NCI-H2029 treated with DMSO at 0.1 percent for 48 hours (cell line): Measurements from ENCODE around the gene NT5C1A.

Experiments
- DNase-seq: peaks from one replicate; lab custom pipeline; 2025; lab: John Stamatoyannopoulos, UW

The NT5C1A gene

DNA sequence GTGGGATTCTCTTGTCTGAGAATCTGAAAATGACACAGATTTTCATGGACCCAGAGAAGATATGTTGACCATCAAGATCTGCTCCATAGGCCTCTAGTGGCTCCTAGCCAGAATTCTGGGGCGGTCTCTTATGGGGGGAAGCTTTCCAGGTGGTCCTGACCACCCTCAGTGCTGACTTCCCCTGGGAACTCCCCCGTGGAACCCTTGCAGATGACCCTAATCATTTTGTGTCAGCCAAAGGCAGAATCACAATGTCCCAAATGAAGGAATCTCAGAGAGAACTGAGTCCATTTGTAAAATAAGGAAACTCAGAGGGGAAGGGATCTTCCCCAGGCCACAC is 36.1 kb downstream of the NT5C1A start:
- no peak for DNase-seq

DNA sequence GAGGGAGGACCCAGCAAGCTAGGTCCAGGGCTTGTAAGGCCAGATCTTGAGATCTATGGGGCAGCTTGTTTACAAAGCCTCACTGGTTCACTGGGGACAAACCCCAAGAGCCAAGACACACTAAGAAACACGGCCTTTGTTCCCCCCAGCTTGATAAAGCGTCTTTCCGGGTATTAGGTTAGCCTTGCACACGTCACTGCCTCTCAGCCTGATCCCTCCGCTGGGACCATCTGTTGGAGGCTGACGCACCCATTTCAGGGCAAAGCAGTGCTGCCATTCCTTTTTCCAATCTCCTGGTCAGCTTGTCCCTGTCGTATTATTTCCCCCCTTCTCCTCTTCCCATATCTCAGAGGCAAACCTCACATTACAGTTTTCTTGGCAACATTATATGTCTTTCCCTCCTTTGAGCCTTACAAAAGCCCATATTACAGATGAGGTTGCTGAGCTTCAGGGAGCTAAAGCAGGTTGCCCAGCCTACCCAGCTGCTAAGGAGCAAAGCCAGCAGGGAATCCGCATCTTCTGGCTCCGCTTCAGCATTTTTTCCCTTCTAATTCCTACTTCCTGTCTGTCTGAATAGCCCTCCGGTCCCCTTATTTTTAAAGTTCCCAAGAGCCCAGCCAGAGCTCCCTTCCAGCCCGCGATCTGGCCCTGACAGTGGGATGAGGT is 36.6 kb downstream of the NT5C1A start:
- no peak for DNase-seq

DNA sequence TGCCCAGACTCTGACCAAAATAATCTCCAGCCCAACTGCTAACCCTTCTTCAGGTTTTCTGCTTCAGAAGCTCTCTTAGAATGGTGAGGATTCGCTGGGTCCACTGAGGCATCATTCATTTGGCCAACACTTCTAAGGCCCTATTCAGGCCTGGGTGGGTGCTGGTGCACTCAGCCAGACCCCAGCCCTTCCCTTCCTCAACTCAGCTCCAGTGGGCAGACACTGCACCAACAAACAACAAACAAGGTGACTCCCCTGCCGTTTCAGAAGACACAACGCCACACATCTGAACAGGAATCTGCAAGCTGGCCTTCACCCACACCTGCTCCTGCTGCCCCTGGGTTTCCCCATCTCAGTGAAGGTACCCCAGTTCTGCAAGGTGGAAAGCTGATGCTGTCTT is 38.5 kb downstream of the NT5C1A start:
- no peak for DNase-seq

DNA sequence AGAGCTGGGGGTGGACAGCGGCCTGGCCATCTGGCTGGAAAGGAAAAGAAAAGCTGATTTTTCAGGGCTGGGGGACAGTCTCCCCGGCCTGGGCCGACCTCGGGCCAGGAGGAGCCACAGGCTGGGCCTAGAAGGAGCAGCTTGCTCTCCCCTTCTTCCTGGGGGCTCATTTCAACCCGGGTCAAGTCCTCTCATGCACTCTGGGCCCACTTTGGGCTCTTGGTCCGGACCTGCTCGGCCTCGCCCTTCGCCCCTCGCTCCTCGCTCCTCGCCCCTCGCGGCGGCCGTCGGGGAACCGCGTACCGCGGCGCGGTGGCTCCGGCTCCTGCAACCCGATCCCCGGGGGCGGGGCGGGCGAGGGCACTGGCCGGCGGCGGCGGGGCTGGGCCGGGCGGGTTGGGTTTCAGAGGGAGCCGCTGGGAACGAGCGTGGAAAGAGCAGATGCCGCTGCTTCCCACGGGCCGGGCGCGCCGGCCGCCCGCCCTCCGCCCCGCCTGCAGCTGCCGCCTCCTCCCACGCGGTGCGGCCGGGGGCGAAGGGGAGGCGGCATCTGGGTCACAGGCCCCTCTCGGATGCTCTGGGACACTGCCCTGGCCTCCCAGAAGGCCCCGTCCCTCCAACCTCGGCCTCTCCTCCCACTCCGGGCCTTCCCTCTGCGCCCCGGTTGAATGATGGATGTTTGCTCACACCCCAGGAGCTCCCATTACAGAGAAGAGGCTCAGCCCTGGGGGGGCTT is 39.1 kb downstream of the NT5C1A start:
- DNase-seq: peak; percentile 79

DNA sequence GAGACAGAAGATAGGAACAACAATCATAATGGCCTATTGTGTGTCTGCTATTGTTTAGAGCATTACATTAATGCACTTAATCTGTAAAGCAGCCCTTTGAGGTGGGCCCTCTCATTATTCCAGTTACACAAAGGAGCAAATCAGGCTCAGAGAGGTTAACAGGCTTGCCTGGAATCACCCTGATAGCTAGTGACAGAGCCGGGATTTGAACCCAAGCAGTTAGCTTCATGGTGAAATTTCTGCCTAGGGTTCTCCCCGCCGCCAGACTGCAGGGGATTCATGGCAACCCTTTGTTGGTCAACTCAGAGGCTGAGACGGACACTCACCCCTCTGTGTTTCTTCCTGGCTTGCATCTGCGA is 39.6 kb downstream of the NT5C1A start:
- DNase-seq: no peak

DNA sequence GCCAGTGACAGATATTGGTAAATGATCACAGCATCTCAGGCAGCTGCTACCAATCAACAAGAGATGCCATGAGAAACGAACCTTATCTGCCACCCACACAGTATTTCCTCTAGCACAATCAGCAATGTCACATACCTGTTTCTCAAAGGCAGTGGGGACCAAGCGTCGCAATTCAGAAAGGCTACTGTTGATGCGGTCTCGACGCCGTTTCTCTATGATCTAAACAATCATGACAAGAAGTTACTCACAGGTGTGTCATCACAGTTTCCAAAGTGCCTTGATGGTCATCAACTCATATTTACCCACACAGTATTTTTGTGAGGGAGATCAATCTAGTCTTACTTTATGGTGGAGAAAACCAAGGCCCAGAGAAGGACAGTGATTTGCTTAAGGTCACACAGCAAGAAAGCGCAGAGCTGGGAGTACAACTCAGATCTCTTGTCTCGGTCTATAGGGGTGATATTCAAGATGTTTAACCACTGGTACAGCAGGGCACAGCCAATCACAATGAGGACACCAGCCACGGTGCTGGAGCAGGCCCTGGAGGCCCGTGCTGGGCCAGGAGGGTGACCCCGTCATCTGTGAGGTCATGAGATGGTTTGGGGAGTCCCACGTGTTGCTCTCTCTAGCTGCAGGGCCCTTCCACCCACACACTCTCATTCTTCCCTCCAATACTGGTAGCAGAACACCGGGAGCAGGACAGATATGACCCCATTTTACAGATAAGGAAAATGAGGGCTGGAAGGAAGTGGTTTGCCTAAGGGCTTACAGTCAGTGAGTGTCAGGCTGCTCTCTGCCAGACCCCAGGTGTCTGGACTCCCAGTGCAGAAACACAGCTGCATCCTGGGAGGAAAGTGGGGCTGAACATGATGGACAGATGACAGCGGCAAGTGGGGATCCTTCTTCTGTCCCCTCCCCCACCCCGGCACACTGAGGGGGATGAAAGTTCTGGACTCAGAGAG is 40.3 kb downstream of the NT5C1A start:
- DNase-seq: no peak

DNA sequence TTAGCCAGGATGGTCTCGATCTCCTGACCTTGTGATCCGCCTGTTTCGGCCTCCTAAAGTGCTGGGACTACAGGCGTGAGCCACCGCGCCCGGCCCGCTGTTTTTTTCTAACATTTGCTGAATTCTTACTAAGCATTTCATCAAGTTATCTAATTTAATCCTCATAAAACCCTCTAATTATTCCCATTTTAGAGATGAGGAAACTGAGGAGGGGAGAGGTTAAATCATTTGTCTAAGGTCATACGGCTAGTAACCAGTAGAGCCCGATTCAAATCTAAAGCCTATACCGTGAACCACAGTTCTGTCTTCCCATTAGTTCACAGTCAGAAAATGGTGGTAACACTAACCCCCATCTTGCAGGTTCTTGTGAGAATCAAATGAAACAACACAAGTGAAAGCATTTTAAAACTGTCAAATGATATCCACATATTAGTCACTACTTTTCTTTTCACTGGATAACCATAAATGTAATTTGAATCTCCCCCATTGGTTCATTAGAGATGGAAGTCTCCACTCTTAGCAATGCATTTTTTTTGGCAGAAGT is 43.0 kb downstream of the NT5C1A start:
- DNase-seq: no peak

DNA sequence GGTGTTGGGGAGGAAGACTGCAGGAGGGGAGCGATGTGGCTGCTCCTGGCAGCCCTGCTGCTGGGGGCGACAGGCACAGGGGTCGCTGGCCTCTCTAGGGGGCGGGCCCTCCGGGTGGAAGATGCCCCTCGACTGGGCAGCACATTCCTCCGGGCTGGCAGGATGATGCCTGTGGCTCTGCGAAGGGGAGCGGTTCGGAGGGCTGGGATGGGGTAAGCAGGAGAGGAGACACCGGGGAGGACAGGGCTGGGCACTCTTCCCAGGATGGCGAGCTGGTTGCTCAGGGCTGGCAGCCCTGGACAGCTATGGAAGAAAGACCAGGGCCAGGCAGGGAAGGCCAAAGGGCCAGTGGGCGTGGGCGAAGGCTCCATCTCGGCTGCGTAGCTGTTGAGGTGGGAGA is 45.3 kb downstream of the NT5C1A start:
- no peak for DNase-seq

DNA sequence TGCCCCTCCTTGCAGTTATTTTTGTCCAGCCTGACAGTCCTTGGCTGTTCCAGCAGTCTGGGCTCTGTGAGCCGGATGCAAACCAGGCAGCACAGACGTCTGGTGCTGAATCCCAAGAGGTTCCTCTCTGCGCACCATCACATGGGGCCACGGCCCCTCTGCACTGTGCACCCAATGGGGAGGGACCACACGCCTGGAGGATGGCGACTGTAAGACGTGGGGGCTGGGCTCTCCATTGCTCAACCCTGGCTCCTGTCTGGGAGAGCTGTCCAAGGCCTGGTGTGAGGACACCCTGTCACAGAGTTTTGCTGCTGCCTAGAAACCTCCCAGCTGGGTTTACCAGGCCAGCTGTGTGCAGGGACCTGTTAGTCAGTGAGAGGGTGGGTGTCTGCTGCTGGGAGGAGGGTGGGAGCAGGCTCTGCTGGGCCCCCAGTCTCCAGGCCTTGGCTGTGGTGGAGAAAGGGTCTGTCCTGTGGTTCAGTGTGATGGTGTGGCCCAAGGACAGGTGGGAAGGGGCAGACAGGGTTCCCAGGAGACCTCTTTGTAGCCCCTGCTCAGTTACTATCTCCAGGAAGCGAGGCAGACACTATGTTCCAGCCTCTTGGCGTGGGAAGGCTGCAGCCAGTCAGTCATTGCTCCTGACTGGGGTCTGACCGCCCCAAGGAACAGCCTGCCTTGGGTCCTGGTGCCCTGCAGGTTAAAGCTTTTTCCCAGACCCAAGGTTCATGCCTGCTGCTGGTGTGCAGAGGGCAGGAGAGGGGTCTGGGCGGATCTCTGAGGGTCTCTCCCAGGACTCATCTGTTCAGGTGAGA is 46.2 kb downstream of the NT5C1A start:
- no peak for DNase-seq

DNA sequence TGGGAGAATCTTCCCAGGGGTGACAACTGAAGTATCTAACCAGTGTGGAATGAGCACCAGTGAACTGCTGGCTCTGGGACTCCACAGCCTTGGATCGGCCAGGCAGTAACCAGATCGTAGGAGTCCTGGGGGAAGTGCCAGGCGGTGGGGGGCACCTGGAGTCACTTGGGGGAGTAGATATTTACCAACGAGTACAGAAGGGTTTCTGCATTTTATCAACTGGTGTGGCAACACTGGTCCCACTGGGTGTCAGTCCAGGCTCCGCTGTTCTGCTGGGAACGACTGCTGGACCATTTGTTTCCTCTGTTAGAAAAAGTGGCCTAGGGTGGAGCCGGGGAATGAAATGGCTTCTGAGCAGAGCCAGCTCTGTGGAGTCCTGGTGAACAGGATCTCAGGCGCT is 46.9 kb downstream of the NT5C1A start:
- DNase-seq: no peak

DNA sequence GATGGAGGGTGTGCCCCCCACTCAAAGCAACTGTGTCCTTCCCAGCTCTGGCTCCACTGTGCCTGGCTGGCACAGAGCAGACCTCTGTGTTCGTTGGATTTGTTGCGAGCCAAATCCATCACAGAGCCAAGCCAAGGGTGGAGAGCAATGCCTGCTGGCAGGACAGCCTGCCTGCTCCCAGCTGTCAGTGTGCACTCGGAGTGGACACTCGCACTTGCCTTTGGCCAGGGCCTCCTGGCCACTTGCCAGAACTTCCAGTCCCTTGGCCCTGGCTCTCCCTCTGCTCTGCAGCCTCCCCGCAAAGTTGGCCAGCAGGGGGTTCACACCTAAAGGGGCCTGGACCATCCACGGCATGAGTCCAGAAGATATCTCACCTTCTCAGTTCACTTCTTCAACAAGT is 48.9 kb downstream of the NT5C1A start:
- no peak for DNase-seq

DNA sequence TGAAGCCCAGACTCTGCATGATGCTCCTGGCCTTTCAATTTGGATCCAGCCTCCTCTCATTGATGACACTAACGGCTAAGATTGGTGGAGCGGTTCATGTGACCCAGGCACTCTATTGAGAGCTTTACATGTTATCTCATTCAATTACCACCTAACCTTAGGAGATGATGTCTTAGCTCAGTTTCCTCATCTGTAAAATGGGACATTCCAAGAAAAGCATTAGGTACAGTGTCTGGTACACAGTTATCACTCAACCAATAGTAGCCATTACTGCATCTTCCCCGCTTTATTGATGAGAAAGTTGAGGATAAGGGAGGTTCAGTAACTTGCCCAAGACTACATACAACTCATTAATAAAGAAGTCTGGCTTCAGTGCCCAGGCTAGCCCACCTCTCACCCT is 49.5 kb downstream of the NT5C1A start:
- DNase-seq: no peak

DNA sequence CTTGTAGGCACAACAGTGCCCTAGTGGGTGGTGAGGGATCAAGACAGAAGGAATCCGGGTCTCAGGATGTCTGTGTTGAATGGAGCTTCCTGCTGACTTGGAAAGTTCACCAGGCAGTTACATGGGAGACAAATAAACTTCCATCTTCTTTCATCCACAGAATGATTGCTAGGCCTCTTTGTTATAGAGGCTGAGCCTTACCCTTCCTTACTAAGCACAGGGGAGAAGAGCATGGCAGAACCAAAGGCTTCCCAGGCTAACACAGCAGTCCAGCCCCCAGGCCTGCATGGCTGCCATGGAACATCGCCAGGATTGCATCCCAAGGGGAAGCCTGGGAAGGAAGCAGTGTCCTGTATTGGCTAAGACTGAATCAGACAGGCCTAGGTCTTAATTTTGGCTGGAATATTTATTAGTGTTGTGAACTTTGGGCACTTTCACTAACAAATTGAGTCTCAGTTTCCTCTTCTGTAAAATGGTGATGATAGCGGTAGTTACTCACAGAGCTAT is 51.2 kb downstream of the NT5C1A start:
- DNase-seq: no peak

DNA sequence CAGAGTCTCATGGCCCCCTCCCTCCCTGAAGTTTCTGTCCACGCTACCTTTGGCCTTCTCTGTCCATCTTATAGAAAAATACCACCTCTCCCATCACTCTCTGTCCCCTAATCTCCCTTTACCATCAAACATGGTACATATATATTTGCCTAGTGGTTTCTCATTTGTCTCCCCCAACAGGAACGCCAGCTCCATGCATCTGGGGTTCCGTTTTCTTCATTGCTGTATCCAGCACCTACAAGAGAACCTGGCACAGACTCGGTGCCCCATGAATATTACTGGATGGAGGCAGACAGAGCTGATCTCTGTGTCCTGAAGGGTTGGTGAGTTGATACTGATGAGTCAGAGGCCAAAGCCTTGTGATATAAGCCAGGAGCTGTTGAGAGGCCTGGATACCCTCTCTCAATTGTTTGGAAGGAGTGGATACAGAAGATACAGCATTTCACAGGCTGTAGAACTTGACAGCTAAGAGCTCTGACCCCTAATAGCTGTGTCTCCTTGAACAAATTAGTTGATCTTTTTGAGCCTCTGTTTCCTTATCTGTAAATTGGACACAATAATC is 54.3 kb downstream of the NT5C1A start:
- no peak for DNase-seq

DNA sequence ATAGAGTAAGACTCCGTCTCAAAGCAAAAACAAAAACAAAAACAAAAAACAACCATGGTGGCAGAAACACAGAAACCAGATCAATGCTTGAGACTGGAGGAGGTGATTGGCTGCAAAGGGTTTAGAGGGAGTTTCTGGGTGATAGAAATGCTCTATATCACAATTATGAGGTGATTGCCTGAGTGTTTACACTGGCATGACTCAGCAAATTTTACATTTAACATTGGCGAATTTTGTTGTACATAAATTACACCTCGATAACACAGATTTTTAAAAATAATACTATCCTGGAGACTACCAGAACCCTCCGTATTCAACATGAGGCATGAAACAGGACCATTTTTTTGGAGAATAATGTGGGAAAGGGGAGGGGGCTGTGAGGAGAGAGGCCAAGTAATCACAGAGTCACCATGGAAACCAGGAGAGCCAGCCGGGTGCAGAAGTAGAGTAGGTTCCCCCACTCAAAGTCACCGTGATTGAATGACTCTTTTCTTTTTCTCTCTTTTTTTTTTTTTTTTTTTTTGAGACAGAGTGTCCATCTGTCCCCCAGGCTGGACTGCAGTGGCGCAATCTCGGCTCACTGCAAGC is 56.7 kb downstream of the NT5C1A start:
- peak; percentile 72 for DNase-seq

DNA sequence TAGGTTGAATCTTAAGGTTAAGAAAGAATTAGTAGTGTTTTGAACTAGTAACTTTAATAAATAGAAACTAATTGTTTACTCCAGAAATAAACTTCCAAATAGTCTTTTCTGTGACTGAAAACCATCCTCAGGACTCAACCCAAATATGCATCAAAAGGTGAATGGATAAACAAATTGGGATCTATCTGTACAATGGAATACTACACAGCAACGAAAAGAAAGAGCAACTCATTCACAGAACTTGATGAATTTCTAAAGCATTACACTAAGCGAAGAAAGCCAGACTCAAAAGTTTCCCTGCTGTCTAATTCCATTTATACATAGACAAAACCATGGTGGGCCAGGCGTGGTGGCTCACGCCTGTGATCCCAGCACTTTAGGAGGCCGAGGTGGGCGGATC is 57.4 kb downstream of the NT5C1A start:
- no peak for DNase-seq

DNA sequence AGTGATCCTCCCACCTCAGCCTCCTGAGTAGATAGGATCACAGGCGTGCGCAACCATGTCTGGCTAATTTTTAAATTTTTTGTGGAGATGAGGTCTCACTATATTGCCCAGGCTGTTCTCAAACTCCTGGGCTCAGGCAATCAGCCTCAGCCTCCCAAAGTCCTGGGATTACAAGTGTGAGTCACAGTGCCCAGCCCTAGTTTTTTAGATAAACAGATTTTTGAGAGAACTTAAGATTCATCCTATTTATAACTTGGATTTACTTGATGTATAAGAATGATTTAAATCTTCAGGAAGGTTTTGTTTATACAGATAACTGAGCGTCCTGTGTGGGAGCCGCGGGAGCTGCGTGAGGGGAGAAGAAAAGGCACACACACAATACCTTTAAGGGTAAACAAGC is 58.7 kb downstream of the NT5C1A start:
- DNase-seq: no peak

DNA sequence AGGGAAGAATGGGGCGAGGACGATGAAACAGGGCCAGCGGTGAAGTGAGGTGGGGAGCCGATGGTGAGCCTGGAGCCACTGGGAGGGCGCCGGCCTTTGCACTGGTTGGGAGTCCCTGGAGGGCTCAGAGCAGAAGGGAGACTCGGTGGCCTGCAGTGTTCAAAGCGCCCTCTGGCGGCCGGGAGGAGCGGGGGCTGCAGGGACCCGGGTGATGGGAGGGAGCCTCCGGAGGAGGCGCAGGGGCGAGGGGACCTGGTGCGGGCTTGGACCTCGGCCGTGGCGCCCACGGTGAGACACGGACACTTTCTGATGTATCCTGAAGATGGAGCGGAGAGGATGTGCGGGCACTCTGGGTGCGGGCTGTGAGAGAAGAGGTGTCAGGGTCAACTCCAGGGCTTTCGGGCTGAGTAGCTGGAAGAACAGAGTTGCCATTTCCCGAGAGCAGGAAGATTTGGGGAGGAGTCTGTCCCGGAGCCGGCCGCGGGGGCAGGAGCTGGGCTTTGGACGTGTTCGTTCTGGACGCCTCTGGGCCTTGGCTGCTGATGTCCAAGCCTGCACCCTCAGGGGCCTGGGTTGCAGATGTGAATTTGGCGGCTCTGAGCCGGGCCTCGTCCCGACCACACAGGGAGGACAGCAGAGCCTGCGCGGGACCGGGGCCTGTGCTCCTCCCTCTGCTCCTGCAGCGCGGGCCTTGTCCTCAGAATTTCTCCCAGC is 62.1 kb downstream of the NT5C1A start:
- peak; percentile 95 for DNase-seq
